ENCODE measurements around the gene WT1. TPM values are rescaled to one million over a fixed set of nuclear protein-coding genes. Genes with fewer than 3 reads are reported as not detected.

Gene WT1
- polyA plus RNA-seq, 1 donor from 2014 or later = not detected

- Histone ChIP-seq H3K36me3 (ENCODE audit: insufficient read depth, low read length) (no peaks in the 10 kb centered on the region), H3K9ac (ENCODE audit: low read length) (no peak overlapping the region), H3F3A (ENCODE audit: insufficient read depth, low read length, poor library complexity, severe bottlenecking) (no peaks in the 10 kb centered on the region), H3K79me2 (replicated peaks; ENCODE audit: insufficient read depth, low read length) (no peaks in the 10 kb centered on the region), H3K27me3 (ENCODE audit: insufficient read depth, low read depth, low read length) (no peaks in the 10 kb centered on the region), H2AFZ (ENCODE audit: low read depth, low read length) (no peak overlapping the region), H4K20me1 (ENCODE audit: insufficient read depth) (no peaks in the 10 kb centered on the region), H3K9me2 (ENCODE audit: insufficient read depth, low read length) (no peaks in the 10 kb centered on the region), H3K4me2 (ENCODE audit: low read length) (no peak overlapping the region), H3K9me3 (ENCODE audit: low read length) (no peaks in the 10 kb centered on the region), H3K27ac (ENCODE audit: low read length) (no peak overlapping the region), H3K4me3 (ENCODE audit: low read length) (no peak overlapping the region)
- TF ChIP-seq MXI1 (conservative IDR thresholded peaks at IDR 0.05; ENCODE audit: poor library complexity, severe bottlenecking) (no peak), EP300 (conservative IDR thresholded peaks at IDR 0.05; ENCODE audit: poor library complexity, severe bottlenecking) (no peak), REST (IDR thresholded peaks at IDR 0.05; ENCODE audit: borderline replicate concordance) (no peak), EZH2 (IDR thresholded peaks at IDR 0.05; ENCODE audit: borderline replicate concordance, insufficient read depth, low read length, poor library complexity, severe bottlenecking) (no peak), TAF1 (IDR thresholded peaks at IDR 0.05; ENCODE audit: low read depth) (no peak), POLR2AphosphoS5 (IDR thresholded peaks at IDR 0.05) (no peak), SMC3 (conservative IDR thresholded peaks at IDR 0.05; ENCODE audit: poor library complexity) (no peak), CTCF (IDR thresholded peaks at IDR 0.05; ENCODE audit: poor library complexity, severe bottlenecking) (no peak), RAD21 (conservative IDR thresholded peaks at IDR 0.05) (no peak)
Observed at GRCh38 chr11:32386770-32387377, 48.5 kb downstream of the WT1 start.

- H3K4me3 ChIP-seq (ENCODE audit: low read length) = no peak overlapping the region
- no peaks in the 10 kb centered on the region for H3F3A ChIP-seq (ENCODE audit: insufficient read depth, low read length, poor library complexity, severe bottlenecking)
- H3K9me3 ChIP-seq (ENCODE audit: low read length) = no peaks in the 10 kb centered on the region
- no peaks in the 10 kb centered on the region for H3K27me3 ChIP-seq (ENCODE audit: insufficient read depth, low read depth, low read length)
- H3K9ac ChIP-seq (ENCODE audit: low read length) = no peak overlapping the region
- H4K20me1 ChIP-seq (ENCODE audit: insufficient read depth) = no peaks in the 10 kb centered on the region
- H3K36me3 ChIP-seq (ENCODE audit: insufficient read depth, low read length) = no peaks in the 10 kb centered on the region
- no peak overlapping the region for H3K27ac ChIP-seq (ENCODE audit: low read length)
- no peaks in the 10 kb centered on the region for H3K9me2 ChIP-seq (ENCODE audit: insufficient read depth, low read length)
- H3K79me2 ChIP-seq (replicated peaks; ENCODE audit: insufficient read depth, low read length) = no peaks in the 10 kb centered on the region
- no peak overlapping the region for H3K4me2 ChIP-seq (ENCODE audit: low read length)
- no peak for TF ChIP-seq POLR2AphosphoS5 (IDR thresholded peaks at IDR 0.05)
- no peak for TF ChIP-seq MXI1 (conservative IDR thresholded peaks at IDR 0.05; ENCODE audit: poor library complexity, severe bottlenecking)
- no peak overlapping the region for H2AFZ ChIP-seq (ENCODE audit: low read depth, low read length)
Observed at GRCh38 chr11:32385998-32386397, 49.3 kb downstream of the WT1 start.

Measured in neural cell (in vitro differentiated cells).